Measurements from ENCODE around the gene DBX2.

DNA sequence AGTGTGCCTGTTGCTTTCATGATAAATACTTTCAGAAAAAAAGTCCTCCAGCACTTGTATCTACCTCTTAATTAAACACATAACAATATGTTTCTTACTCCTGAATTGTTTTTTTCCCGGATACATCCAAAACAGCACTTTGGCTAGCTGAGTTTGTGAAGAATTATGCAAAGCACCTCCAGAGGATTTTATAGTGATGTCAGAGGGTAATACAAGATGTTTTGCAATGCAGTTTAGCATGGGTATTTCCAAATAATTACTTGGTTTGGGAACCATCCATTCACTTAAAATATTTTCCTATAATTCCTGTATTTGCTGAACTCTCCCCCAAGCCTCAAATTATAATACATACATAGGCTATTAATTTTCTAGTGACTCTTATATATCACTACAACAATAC, 37.7 kb upstream of the DBX2 start:
- TF ChIP-seq EZH2phosphoT487 (IDR thresholded peaks at IDR 0.05; ENCODE audit: borderline replicate concordance, low read depth, low read length): no peak
- TF ChIP-seq CTCF (conservative IDR thresholded peaks at IDR 0.05; ENCODE audit: low read length): no peak

Measured in OCI-LY7 (cell line).